GM12892 (cell line): ENCODE results near the gene AFF3.

ENCODE experiments used
- POLR2A ChIP-seq: IDR thresholded peaks from 2 replicates; pipeline ENCODE4 v1.6.1; 2011; ENCODE audit warnings: low read depth, low read length, control low read depth
- POLR2AphosphoS5 ChIP-seq: IDR thresholded peaks from 2 replicates; pipeline ENCODE4 v1.6.1; 2011; ENCODE audit warnings: low read depth, low read length, control low read depth

GRCh38 chr2:99824758-99825157 is 317.6 kb downstream of the AFF3 start:
- TF ChIP-seq POLR2AphosphoS5 (no peak), POLR2A (no peak)
